OCI-LY3 (cell line): Measurements from ENCODE around the gene QPCTL.

Experiments
- CTCF ChIP-seq: fragments of 200-600, 300-600 bp; sonication (generic); IDR thresholded peaks from 2 replicates; pipeline ENCODE4 v1.5.1; 2014; ENCODE audit warnings: antibody characterized with exemption, low read length, low read depth
- EZH2phosphoT487 ChIP-seq: fragments of 200-600 bp; shearing (Covaris generic); IDR thresholded peaks from 2 replicates; pipeline ENCODE4 v1.6.1; 2018; ENCODE audit warnings: antibody characterized with exemption, mixed run types, low read depth

DNA sequence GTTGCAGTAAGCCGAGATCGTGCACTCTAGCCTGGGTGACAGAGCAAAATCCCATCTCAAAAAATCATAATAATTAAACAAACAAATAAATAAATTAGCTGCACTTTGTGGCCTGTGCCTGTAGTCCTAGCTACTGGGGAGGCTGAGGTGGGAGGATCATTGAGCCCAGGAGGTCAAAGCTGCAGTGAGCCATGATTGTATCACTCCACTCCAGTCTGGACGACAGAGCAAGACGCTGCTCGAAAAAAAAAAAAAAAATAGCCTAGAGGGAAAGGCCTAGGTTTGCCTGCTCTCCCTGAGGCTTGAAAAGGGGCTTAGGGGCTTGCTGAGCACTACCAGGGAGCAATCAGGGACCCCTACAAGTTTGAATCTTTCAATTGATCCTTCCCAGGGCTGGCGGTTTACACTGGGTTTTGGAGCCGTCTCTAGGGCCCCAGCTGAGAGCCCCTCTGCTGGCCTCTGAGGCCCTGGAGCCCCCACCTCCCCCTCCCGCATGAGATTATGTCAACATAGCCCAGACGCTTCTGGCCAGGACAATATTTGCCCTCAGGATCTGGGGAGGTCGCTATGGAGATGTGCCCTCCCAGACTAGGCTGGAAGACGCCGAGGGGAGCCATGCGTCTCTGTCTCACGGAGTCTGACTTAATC, 34.8 kb upstream of the QPCTL start:
- TF ChIP-seq CTCF = no peak
- no peak for TF ChIP-seq EZH2phosphoT487
